RWPE2 (cell line): ENCODE data around the gene WDR26.
A peak's percentile ranks its signal among the peaks of the same experiment; 100 is the strongest.

Source experiments
- ATAC-seq: fragments of 200-7000 bp; cut with Tn5 transposase; 3 replicates; pipeline ENCODE4 v1.9.1; 2021; ENCODE audit warnings: low read depth
- DNase-seq: peaks from one replicate; pipeline ENCODE4 v3.0.0-alpha.2; 2020; ENCODE audit warnings: low spot score
- H3K27ac ChIP-seq: fragments of 450-650 bp; 2 replicates; pipeline ENCODE4 v1.5.1; 2017; ENCODE audit warnings: mild to moderate bottlenecking; ENCODE audit not compliant: poor library complexity, severe bottlenecking
- H3K27me3 ChIP-seq: fragments of 250-450 bp; sonication (Bioruptor Pico); 2 replicates; pipeline ENCODE4 v1.5.1; 2021; ENCODE audit warnings: mild to moderate bottlenecking, moderate library complexity; ENCODE audit not compliant: insufficient read depth, poor library complexity, severe bottlenecking
- H3K36me3 ChIP-seq: fragments of 250-450 bp; sonication (Bioruptor Pico); 2 replicates; pipeline ENCODE4 v1.5.1; 2020; ENCODE audit warnings: low read depth, mild to moderate bottlenecking, moderate library complexity
- H3K4me1 ChIP-seq: fragments of 250-450 bp; sonication (Bioruptor Pico); 2 replicates; pipeline ENCODE4 v1.5.1; 2021; ENCODE audit warnings: mild to moderate bottlenecking, moderate library complexity; ENCODE audit not compliant: insufficient read depth, poor library complexity, severe bottlenecking
- H3K4me3 ChIP-seq: fragments of 250-450 bp; sonication (Bioruptor Pico); 2 replicates; pipeline ENCODE4 v1.5.1; 2021; ENCODE audit warnings: mild to moderate bottlenecking, moderate library complexity; ENCODE audit not compliant: severe bottlenecking
- H3K9me3 ChIP-seq: fragments of 250-450 bp; sonication (Bioruptor Pico); 2 replicates; pipeline ENCODE4 v1.5.1; 2021; ENCODE audit warnings: mild to moderate bottlenecking, moderate library complexity; ENCODE audit not compliant: severe bottlenecking
- TF ChIP-seq, protein P1 (sequence below): fragments of 450-650 bp; IDR thresholded peaks from one replicate; pipeline ENCODE4 v1.5.1; 2017; ENCODE audit warnings: mild to moderate bottlenecking, moderate library complexity; ENCODE audit not compliant: poor library complexity, severe bottlenecking

WDR26 gene

GRCh38 chr1:224375059-224375458 lies 59.5 kb downstream of the WDR26 start:
- no peak overlapping the region for H3K27ac ChIP-seq
- TF ChIP-seq, protein P1, sequence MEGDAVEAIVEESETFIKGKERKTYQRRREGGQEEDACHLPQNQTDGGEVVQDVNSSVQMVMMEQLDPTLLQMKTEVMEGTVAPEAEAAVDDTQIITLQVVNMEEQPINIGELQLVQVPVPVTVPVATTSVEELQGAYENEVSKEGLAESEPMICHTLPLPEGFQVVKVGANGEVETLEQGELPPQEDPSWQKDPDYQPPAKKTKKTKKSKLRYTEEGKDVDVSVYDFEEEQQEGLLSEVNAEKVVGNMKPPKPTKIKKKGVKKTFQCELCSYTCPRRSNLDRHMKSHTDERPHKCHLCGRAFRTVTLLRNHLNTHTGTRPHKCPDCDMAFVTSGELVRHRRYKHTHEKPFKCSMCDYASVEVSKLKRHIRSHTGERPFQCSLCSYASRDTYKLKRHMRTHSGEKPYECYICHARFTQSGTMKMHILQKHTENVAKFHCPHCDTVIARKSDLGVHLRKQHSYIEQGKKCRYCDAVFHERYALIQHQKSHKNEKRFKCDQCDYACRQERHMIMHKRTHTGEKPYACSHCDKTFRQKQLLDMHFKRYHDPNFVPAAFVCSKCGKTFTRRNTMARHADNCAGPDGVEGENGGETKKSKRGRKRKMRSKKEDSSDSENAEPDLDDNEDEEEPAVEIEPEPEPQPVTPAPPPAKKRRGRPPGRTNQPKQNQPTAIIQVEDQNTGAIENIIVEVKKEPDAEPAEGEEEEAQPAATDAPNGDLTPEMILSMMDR, result no peak
- H3K9me3 ChIP-seq, result no peaks in the 10 kb centered on the region
- H3K36me3 ChIP-seq, result peaks cover 32% of the 10 kb centered on the region
- no peaks in the 10 kb centered on the region for H3K4me1 ChIP-seq
- DNase-seq (no peak), ATAC-seq (no peak)
- H3K27me3 ChIP-seq, result no peaks in the 10 kb centered on the region
- H3K4me3 ChIP-seq, result no peak overlapping the region

- Histone ChIP-seq H3K4me1 (no peaks in the 10 kb centered on the region), H3K27me3 (no peaks in the 10 kb centered on the region), H3K4me3 (no peak overlapping the region), H3K27ac (no peak overlapping the region), H3K36me3 (peaks cover 34% of the 10 kb centered on the region), H3K9me3 (no peaks in the 10 kb centered on the region)
- ATAC-seq, result no peak
- TF ChIP-seq, protein P1, result no peak
- no peak for DNase-seq
These were observed 61.5 kb downstream of the WDR26 start for GRCh38 chr1:224373008-224373590.

DNA sequence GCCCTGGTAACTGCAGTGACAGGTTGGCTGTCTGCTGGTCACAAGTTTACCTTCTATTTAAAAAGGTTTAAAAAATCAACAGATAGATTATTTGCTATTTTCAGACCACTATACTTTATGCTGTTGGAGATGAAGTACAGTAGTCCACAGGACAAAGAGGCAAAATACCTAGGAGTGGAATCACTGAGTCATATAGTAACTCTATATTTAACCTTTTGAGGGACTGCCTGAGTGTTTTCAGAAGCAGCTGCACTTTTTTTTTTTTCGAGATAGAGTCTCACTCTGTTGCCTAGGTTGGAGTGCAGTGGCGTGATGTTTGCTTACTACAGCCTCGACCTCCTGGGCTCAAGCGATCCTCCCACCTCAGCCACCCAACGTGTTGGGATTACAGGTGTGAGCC lies 66.2 kb downstream of the WDR26 start:
- TF ChIP-seq, protein P1, result no peak
- no peak for ATAC-seq
- peaks cover 28% of the 10 kb centered on the region for H3K36me3 ChIP-seq

GRCh38 chr1:224359207-224359606 lies 75.4 kb downstream of the WDR26 start:
- no peak for ATAC-seq
- TF ChIP-seq, protein P1, result no peak

More for the DNA sequence above, 66.2 kb downstream of the WDR26 start:
- H3K4me3 ChIP-seq, result no peak overlapping the region
- H3K4me1 ChIP-seq, result no peaks in the 10 kb centered on the region
- no peaks in the 10 kb centered on the region for H3K9me3 ChIP-seq
- DNase-seq, result no peak
- H3K27ac ChIP-seq, result no peak overlapping the region
- no peaks in the 10 kb centered on the region for H3K27me3 ChIP-seq

DNA sequence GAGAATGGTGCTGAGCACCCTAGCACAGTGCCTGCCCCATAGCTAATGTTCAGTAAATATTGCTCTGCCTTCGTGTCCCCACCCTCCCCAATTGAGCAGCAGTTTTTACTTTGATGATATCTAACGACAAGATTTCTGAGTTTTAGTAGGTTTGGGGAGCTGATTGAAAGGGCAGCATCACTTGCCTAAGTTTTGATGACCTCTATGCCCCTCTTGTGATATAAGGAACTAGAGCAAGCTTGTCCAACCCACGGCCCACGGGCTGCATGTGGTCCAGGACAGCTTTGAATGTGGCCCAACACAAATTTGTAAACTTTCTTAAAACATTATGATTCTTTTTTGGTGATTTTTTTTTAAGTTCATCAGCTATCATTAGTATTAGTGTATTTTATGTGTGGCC lies 76.4 kb downstream of the WDR26 start:
- no peak for DNase-seq
- TF ChIP-seq, protein P1, result no peak
- no peaks in the 10 kb centered on the region for H3K9me3 ChIP-seq
- H3K4me1 ChIP-seq, result no peaks in the 10 kb centered on the region
- no peak for ATAC-seq
- peak overlapping the region; percentile 89 for H3K4me3 ChIP-seq
- H3K36me3 ChIP-seq, result peaks cover 4% of the 10 kb centered on the region; the same call in 1 of the 2 replicates
- H3K27ac ChIP-seq, result no peak overlapping the region
- no peaks in the 10 kb centered on the region for H3K27me3 ChIP-seq

More at GRCh38 chr1:224359207-224359606, 75.4 kb downstream of the WDR26 start:
- no peaks in the 10 kb centered on the region for H3K9me3 ChIP-seq
- no peaks in the 10 kb centered on the region for H3K27me3 ChIP-seq
- H3K36me3 ChIP-seq, result peaks cover 4% of the 10 kb centered on the region; the same call in 1 of the 2 replicates
- no peaks in the 10 kb centered on the region for H3K4me1 ChIP-seq
- no peak overlapping the region for H3K27ac ChIP-seq
- no peak overlapping the region for H3K4me3 ChIP-seq
- no peak for DNase-seq
